ENCODE data around the gene ABHD2. TPM values are rescaled to one million over a fixed set of nuclear protein-coding genes. Genes with fewer than 3 reads are reported as not detected.
"Not testable (repeated sequence)": the region's sequence is repeated elsewhere in the genome, so short reads cannot be mapped to it uniquely, and the experiment has no call there.

The ABHD2 gene
- total and polyA plus RNA-seq, 8 donors = 7.9 to 151 (median 117) TPM

DNA sequence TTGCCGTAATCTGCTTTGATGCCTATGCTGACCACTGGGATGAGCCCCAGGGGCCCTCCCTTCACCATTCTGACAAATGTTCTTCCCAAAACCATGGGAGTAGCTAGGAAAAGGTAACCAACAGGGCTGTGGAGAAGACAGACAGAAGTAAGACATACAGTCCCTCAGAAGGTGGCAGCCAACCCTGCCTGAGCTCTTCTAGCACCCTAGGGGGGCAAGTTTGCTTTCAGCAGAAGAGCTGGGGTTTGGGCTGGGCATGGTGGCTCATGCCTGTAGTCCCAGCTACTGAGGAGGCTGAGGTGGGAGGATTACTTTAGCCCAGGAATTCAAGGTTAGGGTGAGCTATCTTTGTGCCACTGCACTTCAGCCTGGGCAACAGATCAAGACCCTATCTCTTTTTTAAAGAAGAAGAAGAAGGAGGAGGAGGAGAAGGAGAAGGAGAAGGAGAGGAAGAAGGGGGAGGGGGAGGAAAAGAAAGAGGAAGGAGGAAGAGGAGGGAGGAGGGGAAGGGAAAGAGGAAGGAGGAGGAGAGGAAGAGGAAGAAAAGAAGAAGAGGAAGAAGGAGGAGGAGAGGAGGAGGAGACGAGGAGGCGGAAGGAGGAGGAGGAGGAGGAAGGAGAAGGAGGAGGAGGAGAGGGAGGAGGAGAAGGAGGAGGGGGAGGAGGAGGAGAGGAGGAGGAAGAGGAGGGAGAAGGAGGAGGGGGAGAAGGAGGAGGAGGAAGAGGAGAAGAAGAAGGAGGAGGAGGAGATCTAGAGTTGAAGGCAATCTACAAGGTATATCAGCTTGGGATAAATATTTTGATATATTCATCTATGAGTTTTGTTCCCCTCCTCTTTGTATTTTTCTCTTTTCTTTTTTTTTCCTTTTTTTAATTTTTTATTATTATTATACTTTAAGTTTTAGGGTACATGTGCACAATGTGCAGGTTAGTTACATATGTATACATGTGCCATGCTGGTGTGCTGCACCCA lies 44.9 kb upstream of the ABHD2 start:
- Histone ChIP-seq H3K27me3 (no peaks in the 10 kb centered on the region), H3K36me3 (no peaks in the 10 kb centered on the region), H3K4me3 (no peak overlapping the region), H3K9me3 (no peaks in the 10 kb centered on the region), H3K4me1 (no peaks in the 10 kb centered on the region), H3K27ac (no peak overlapping the region)
- WGBS, 2 donors = 84 to 100% methylated on average over 1 to 3 of the region's 3 CpGs
- DNase-seq (no peak), FAIRE-seq (no peak), ATAC-seq (no peak)
- TF ChIP-seq, protein P1, sequence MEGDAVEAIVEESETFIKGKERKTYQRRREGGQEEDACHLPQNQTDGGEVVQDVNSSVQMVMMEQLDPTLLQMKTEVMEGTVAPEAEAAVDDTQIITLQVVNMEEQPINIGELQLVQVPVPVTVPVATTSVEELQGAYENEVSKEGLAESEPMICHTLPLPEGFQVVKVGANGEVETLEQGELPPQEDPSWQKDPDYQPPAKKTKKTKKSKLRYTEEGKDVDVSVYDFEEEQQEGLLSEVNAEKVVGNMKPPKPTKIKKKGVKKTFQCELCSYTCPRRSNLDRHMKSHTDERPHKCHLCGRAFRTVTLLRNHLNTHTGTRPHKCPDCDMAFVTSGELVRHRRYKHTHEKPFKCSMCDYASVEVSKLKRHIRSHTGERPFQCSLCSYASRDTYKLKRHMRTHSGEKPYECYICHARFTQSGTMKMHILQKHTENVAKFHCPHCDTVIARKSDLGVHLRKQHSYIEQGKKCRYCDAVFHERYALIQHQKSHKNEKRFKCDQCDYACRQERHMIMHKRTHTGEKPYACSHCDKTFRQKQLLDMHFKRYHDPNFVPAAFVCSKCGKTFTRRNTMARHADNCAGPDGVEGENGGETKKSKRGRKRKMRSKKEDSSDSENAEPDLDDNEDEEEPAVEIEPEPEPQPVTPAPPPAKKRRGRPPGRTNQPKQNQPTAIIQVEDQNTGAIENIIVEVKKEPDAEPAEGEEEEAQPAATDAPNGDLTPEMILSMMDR (IDR thresholded peaks at IDR 0.05) = no peak
- intact Hi-C loops (cut with DNase I) = no loop called here

DNA sequence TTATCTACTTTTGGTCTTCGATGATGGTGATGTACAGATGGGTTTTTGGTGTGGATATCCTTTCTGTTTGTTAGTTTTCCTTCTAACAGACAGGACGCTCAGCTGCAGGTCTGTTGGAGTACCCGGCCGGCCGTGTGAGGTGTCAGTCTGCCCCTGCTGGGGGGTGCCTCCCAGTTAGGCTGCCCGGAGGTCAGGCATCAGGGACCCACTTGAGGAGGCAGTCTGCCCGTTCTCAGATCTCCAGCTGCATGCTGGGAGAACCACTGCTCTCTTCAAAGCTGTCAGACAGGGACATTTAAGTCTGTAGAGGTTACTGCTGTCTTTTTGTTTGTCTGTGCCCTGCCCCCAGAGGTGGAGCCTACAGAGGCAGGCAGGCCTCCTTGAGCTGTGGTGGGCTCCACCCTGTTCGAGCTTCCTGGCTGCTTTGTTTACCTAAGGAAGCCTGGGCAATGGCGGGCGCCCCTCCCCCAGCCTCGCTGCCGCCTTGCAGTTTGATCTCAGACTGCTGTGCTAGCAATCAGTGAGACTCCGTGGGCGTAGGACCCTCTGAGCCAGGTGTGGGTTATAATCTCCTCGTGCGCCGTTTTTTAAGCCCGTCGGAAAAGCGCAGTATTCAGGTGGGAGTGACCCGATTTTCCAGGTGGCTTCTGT lies 39.1 kb upstream of the ABHD2 start:
- intact Hi-C loops (cut with DNase I); H3K36me3 ChIP-seq; ATAC-seq; H3K4me1 ChIP-seq; DNase-seq; H3K9me3 ChIP-seq; H3K27me3 ChIP-seq; H3K4me3 ChIP-seq; H3K27ac ChIP-seq; FAIRE-seq: not testable (repeated sequence)
- 42 to 60% methylated on average over 17 to 21 of the region's 21 CpGs for WGBS, 2 donors

DNA sequence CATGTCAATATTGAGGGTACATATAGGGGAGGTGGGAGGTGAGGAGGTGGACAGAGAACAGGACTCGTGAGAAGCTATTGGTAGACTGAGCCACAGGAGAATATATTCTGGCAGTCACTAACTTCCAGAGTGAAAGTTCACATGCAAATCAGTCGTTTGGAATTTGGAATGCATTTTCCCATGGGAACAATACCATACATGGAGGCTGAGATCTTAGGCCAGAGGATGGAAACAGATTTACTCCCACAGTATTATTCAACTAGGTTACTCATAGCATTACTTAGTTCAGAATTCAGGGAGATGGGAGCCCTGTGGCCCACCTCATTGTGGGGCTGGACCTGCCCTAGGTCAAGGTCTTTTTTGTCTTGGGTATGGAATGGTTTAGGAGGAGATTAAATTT lies 36.4 kb upstream of the ABHD2 start:
- ATAC-seq (peak in 2 of 4 donors; percentile 30 to 65), DNase-seq (no peak), FAIRE-seq (no peak)
- H3K27ac ChIP-seq = no peak overlapping the region
- H3K36me3 ChIP-seq = no peaks in the 10 kb centered on the region
- WGBS, 2 donors = 48 to 53% methylated on average over 2 of the region's 2 CpGs
- H3K4me3 ChIP-seq = no peak overlapping the region
- H3K4me1 ChIP-seq = no peaks in the 10 kb centered on the region
- H3K9me3 ChIP-seq = no peaks in the 10 kb centered on the region
- no peaks in the 10 kb centered on the region for H3K27me3 ChIP-seq
- TF ChIP-seq, protein P1 (IDR thresholded peaks at IDR 0.05) = no peak
- intact Hi-C loops (cut with DNase I) = no loop called here

DNA sequence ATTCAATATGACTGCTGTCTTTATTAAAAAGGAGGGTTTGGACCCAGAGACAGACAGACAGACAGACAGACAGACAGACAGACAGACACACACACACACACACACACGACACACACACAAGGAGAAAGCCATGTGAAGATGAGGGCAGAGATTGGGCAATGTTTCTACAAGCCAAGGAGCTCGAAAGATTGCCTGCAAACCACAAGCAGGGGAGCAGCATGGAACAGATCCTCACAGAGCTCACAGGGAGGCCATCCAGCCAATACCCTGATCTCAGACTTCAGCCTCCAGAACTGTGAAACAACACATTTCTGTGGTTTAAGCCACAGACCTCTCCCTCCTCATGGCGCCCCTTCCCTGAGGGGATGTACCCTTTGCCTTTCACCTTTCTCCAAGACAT lies 35.8 kb upstream of the ABHD2 start:
- Histone ChIP-seq H3K36me3 (no peaks in the 10 kb centered on the region), H3K9me3 (no peaks in the 10 kb centered on the region), H3K27me3 (no peaks in the 10 kb centered on the region), H3K4me3 (no peak overlapping the region), H3K27ac (no peak overlapping the region), H3K4me1 (no peaks in the 10 kb centered on the region)
- ATAC-seq (peak in 2 of 4 donors; percentile 22 to 31), FAIRE-seq (no peak), DNase-seq (no peak)
- intact Hi-C loops (cut with DNase I) = no loop called here
- TF ChIP-seq, protein P1 (IDR thresholded peaks at IDR 0.05) = no peak
- WGBS, 2 donors = 69 to 90% methylated on average over 3 of the region's 3 CpGs

DNA sequence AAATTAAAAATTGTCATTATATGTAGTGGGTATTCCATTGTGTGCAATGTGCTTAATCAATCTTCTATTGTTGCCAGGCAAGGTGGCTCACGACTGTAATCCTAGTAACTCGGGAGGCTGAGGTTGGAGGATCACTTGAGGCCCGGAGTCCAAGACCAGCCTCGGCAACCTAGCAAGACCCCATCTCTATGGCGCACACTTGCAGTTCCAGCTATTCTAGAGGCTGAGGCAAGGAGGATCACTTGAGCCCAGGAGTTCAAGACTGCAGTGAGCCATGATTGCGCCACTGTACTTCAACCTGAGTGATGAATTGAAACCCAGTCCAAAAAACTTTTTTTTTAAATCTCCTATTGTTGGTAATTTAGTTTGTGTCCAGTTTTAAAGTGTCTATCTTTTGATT lies 33.4 kb upstream of the ABHD2 start:
- no peak overlapping the region for H3K4me3 ChIP-seq
- H3K27ac ChIP-seq = no peak overlapping the region
- WGBS, 2 donors = 90% methylated on average over 6 of the region's 6 CpGs
- DNase-seq (no peak), FAIRE-seq (no peak), ATAC-seq (no peak)
- H3K9me3 ChIP-seq = no peaks in the 10 kb centered on the region
- no peaks in the 10 kb centered on the region for H3K4me1 ChIP-seq
- H3K27me3 ChIP-seq = no peaks in the 10 kb centered on the region
- H3K36me3 ChIP-seq = no peaks in the 10 kb centered on the region
- TF ChIP-seq, protein P1 (IDR thresholded peaks at IDR 0.05) = no peak
- intact Hi-C loops (cut with DNase I) = loop anchor here in 2 of 3 donors (5.0 kb wide), 1 partner anchor 122 kb away; no protein-coding TSS in a partner anchor
